DND-41 (cell line): Measurements from ENCODE around the gene DAGLA.

Experiments used
- ATAC-seq: fragments of 200-7000 bp; cut with Tn5 transposase; 3 replicates; pipeline ENCODE4 v1.9.1; 2021; ENCODE audit warnings: low read depth; ENCODE audit not compliant: insufficient read depth
- DNase-seq: peaks from one replicate; pipeline ENCODE4 v3.0.0-alpha.2; 2020
- H2AFZ ChIP-seq: 2 replicates; pipeline ENCODE4 v1.6.0; 2012; ENCODE audit warnings: low read depth, low read length
- H3K27ac ChIP-seq: 2 replicates; pipeline ENCODE4 v1.5.1; 2012; ENCODE audit warnings: low read length, inconsistent platforms
- H3K27me3 ChIP-seq: fragments of 200-600 bp; sonication (generic); 2 replicates; pipeline ENCODE4 v1.6.0; 2012; ENCODE audit warnings: low read length, mild to moderate bottlenecking, inconsistent platforms; ENCODE audit not compliant: insufficient read depth, poor library complexity
- H3K36me3 ChIP-seq: 2 replicates; pipeline ENCODE4 v1.5.1; 2012; ENCODE audit warnings: low read length, inconsistent platforms; ENCODE audit not compliant: insufficient read depth
- H3K4me1 ChIP-seq: 2 replicates; pipeline ENCODE4 v1.5.1; 2012; ENCODE audit warnings: mild to moderate bottlenecking, low read length; ENCODE audit not compliant: insufficient read depth
- H3K4me2 ChIP-seq: 2 replicates; pipeline ENCODE4 v1.6.0; 2012; ENCODE audit warnings: mild to moderate bottlenecking, moderate library complexity, low read length, inconsistent platforms; ENCODE audit not compliant: insufficient read depth
- H3K4me3 ChIP-seq, 2 experiments: fragments of 200-600 bp in 1 of 2; shearing (Covaris generic) in 1 of 2; 2 replicates each; pipeline ENCODE4 v1.5.1; 2012 to 2016; ENCODE audit warnings: inconsistent platforms in 2 of 2, low read length in 2 of 2, mild to moderate bottlenecking in 2 of 2, low read depth in 1 of 2, moderate library complexity in 1 of 2
- H3K79me2 ChIP-seq: 2 replicates; pipeline ENCODE4 v1.6.0; 2012; ENCODE audit warnings: low read length, inconsistent platforms; ENCODE audit not compliant: insufficient read depth
- H3K9ac ChIP-seq: 2 replicates; pipeline ENCODE4 v1.6.0; 2012; ENCODE audit warnings: low read depth, mild to moderate bottlenecking, inconsistent platforms, low read length, moderate library complexity
- H3K9me3 ChIP-seq: 2 replicates; pipeline ENCODE4 v1.5.1; 2012; ENCODE audit warnings: low read length, moderate library complexity, mild to moderate bottlenecking, inconsistent platforms; ENCODE audit not compliant: insufficient read depth, severe bottlenecking
- H4K20me1 ChIP-seq: 2 replicates; pipeline ENCODE4 v1.6.0; 2012; ENCODE audit warnings: low read length; ENCODE audit not compliant: insufficient read depth
- CTCF ChIP-seq: IDR thresholded peaks from 2 replicates; pipeline ENCODE4 v1.5.1; 2012; ENCODE audit warnings: borderline replicate concordance, low read length, moderate library complexity, mild to moderate bottlenecking; ENCODE audit not compliant: poor library complexity, severe bottlenecking; ENCODE audit errors: extremely low read depth
- EZH2 ChIP-seq: IDR thresholded peaks from 3 replicates; pipeline ENCODE4 v1.6.1; 2012; ENCODE audit warnings: borderline replicate concordance, low read depth, mild to moderate bottlenecking, moderate library complexity, low read length, inconsistent platforms; ENCODE audit not compliant: severe bottlenecking

DAGLA gene

DNA sequence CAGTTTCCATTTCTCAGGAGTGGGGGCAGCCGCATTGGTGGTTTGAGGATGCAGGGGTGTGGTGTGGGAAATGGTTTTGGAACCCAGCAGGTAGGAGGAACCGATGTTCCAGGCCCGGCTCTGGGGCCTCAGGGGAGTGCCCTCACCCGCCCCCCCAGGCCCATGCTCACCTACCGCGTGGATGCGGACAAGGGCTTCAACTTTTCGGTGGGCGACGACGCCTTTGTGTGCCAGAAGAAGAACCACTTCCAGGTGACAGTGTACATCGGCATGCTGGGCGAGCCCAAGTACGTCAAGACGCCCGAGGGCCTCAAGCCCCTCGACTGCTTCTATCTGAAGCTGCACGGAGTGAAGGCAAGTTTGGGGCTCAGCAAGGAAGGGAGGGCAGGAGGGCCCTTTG lies 93.6 kb downstream of the DAGLA start:
- no peak overlapping the region for H3K4me2 ChIP-seq
- no peak for TF ChIP-seq CTCF
- TF ChIP-seq EZH2: no peak
- H4K20me1 ChIP-seq: peaks cover 9% of the 10 kb centered on the region; the same call in 1 of the 2 replicates
- H3K4me3 ChIP-seq: no peak overlapping the region
- DNase-seq: no peak
- H3K27ac ChIP-seq: no peak overlapping the region
- no peaks in the 10 kb centered on the region for H3K9me3 ChIP-seq
- no peaks in the 10 kb centered on the region for H3K79me2 ChIP-seq
- H3K9ac ChIP-seq: no peak overlapping the region
- H3K4me1 ChIP-seq: no peaks in the 10 kb centered on the region
- no peak for ATAC-seq
- no peak overlapping the region for H2AFZ ChIP-seq
- no peaks in the 10 kb centered on the region for H3K27me3 ChIP-seq
- no peaks in the 10 kb centered on the region for H3K36me3 ChIP-seq

GRCh38 chr11:61774411-61774810 lies 94.2 kb downstream of the DAGLA start:
- Histone ChIP-seq H3K27ac (no peak overlapping the region), H3K4me3 (no peak overlapping the region), H3K9ac (no peak overlapping the region), H3K4me2 (no peak overlapping the region), H3K27me3 (no peaks in the 10 kb centered on the region), H3K9me3 (no peaks in the 10 kb centered on the region), H3K79me2 (no peaks in the 10 kb centered on the region), H2AFZ (no peak overlapping the region), H3K4me1 (no peaks in the 10 kb centered on the region), H3K36me3 (no peaks in the 10 kb centered on the region), H4K20me1 (peaks cover 9% of the 10 kb centered on the region; the same call in 1 of the 2 replicates)
- no peak for TF ChIP-seq EZH2
- no peak for TF ChIP-seq CTCF
- DNase-seq (no peak), ATAC-seq (no peak)

GRCh38 chr11:61775106-61775505 lies 94.9 kb downstream of the DAGLA start:
- Histone ChIP-seq H3K9ac (no peak overlapping the region), H3K79me2 (no peaks in the 10 kb centered on the region), H2AFZ (no peak overlapping the region), H3K4me3 (no peak overlapping the region), H3K27me3 (no peaks in the 10 kb centered on the region), H4K20me1 (peaks cover 9% of the 10 kb centered on the region; the same call in 1 of the 2 replicates), H3K9me3 (no peaks in the 10 kb centered on the region), H3K4me2 (no peak overlapping the region), H3K36me3 (no peaks in the 10 kb centered on the region), H3K27ac (no peak overlapping the region), H3K4me1 (no peaks in the 10 kb centered on the region)
- TF ChIP-seq CTCF: no peak
- no peak for TF ChIP-seq EZH2
- no peak for ATAC-seq
- DNase-seq: no peak
